ENCODE measurements around the gene MAMDC4. TPM values are rescaled to one million over a fixed set of nuclear protein-coding genes. Genes with fewer than 3 reads are reported as not detected.
"Not testable (repeated sequence)": the region's sequence is repeated elsewhere in the genome, so short reads cannot be mapped to it uniquely, and the experiment has no call there.

MAMDC4 gene
- total RNA-seq (2021; fragmentation: NEBNext Ultra II Directional; extraction: Animal tissue kit (Norgen Biotek cat#: 25700)): 1 to 10 TPM; 2.3 to 3.4 (median 3.0) TPM
- long read RNA-seq: 0 reads

GRCh38 chr9:136851941-136852663 is at the start of gene MAMDC4:
Gene MAMDC4, plus strand, starts transcription at chr9:136852346. Its CDS starts 71 bp downstream, at chr9:136852417.
- Mint-ChIP-seq H3K4me3 (no peak within 1 kb of the TSS), H3K36me3 (ENCODE audit: low read depth) (no peaks in the 10 kb centered on the region), H3K4me1 (ENCODE audit: low read depth) (peaks cover 9% of the 10 kb centered on the region; the same call in 1 of the 2 replicates), H3K27ac (no peak within 1 kb of the TSS), H3K27me3 (ENCODE audit: insufficient read depth) (peaks cover 25% of the 10 kb centered on the region), H3K9me3 (no peaks in the 10 kb centered on the region; the same call in 1 of the 2 replicates)
- no peak for DNase-seq
- TF ChIP-seq CTCF (IDR thresholded peaks at IDR 0.05): no peak

- not testable (repeated sequence) for H3K4me3 Mint-ChIP-seq; H3K36me3 Mint-ChIP-seq (ENCODE audit: low read depth); DNase-seq; H3K9me3 Mint-ChIP-seq; H3K27ac Mint-ChIP-seq
- Mint-ChIP-seq H3K4me1 (ENCODE audit: low read depth) (peaks cover 16% of the 10 kb centered on the region), H3K27me3 (ENCODE audit: insufficient read depth) (peaks cover 26% of the 10 kb centered on the region)
Observed at GRCh38 chr9:136803009-136803550, 49.1 kb upstream of the MAMDC4 start.

- H3K9me3 Mint-ChIP-seq: no peaks in the 10 kb centered on the region
- peaks cover 20% of the 10 kb centered on the region for H3K27me3 Mint-ChIP-seq (ENCODE audit: insufficient read depth)
- no peak overlapping the region for H3K27ac Mint-ChIP-seq
- H3K36me3 Mint-ChIP-seq (ENCODE audit: low read depth): no peaks in the 10 kb centered on the region
- no peak for TF ChIP-seq CTCF (IDR thresholded peaks at IDR 0.05)
- peaks cover 18% of the 10 kb centered on the region for H3K4me1 Mint-ChIP-seq (ENCODE audit: low read depth)
- H3K4me3 Mint-ChIP-seq: no peak overlapping the region
- no peak for DNase-seq
Observed at GRCh38 chr9:136803551-136804508, 48.3 kb upstream of the MAMDC4 start.

- Mint-ChIP-seq H3K27ac (no peak overlapping the region), H3K4me3 (no peak overlapping the region), H3K4me1 (ENCODE audit: low read depth) (peaks cover 27% of the 10 kb centered on the region), H3K36me3 (ENCODE audit: low read depth) (peaks cover 6% of the 10 kb centered on the region; the same call in 1 of the 2 replicates), H3K27me3 (ENCODE audit: insufficient read depth) (peaks cover 14% of the 10 kb centered on the region), H3K9me3 (no peaks in the 10 kb centered on the region)
- no peak for DNase-seq
- TF ChIP-seq CTCF (IDR thresholded peaks at IDR 0.05): no peak
Observed at GRCh38 chr9:136804509-136805206, 47.5 kb upstream of the MAMDC4 start.

- H3K27me3 Mint-ChIP-seq (ENCODE audit: insufficient read depth): peaks cover 13% of the 10 kb centered on the region
- H3K4me3 Mint-ChIP-seq: no peak overlapping the region
- H3K27ac Mint-ChIP-seq: no peak overlapping the region
- peaks cover 12% of the 10 kb centered on the region; the same call in 1 of the 2 replicates for H3K36me3 Mint-ChIP-seq (ENCODE audit: low read depth)
- no peaks in the 10 kb centered on the region for H3K9me3 Mint-ChIP-seq
- H3K4me1 Mint-ChIP-seq (ENCODE audit: low read depth): peaks cover 31% of the 10 kb centered on the region
- TF ChIP-seq CTCF (IDR thresholded peaks at IDR 0.05): no peak
- DNase-seq: no peak
Observed at GRCh38 chr9:136805207-136805740, 46.9 kb upstream of the MAMDC4 start.

Measured in HFFc6 (cell line).